ENCODE data around the gene SCTR. TPM values are rescaled to one million over a fixed set of nuclear protein-coding genes. Genes with fewer than 3 reads are reported as not detected.

SCTR gene
- total and polyA plus RNA-seq, 11 donors: 0.28 to 2.2 (median 0.44) TPM; not detected in 2

GRCh38 chr2:119476301-119477112, 47.8 kb downstream of the SCTR start:
- intact Hi-C loops (cut with DNase I): loop anchor here (1.0 to 10.0 kb wide), 14 partner anchors 68 to 594 kb away; no protein-coding TSS in a partner anchor
- DNase-seq: peak in 4 of 5 donors; percentile 45 to 65 (median 60)
- H3K9me3 ChIP-seq: no peaks in the 10 kb centered on the region
- no peak for TF ChIP-seq POLR2A (IDR thresholded peaks at IDR 0.05)
- peak; percentile 85 to 99 (median 96) for TF ChIP-seq CTCF (IDR thresholded peaks at IDR 0.05)
- 26 to 34% (median 30%) methylated on average over 18 to 20 of the region's 20 CpGs for WGBS, 4 donors
- H3K4me1 ChIP-seq: peaks cover 0 to 41% (median 14%) of the 10 kb centered on the region in 12 donors
- H3K36me3 ChIP-seq: no peaks in the 10 kb centered on the region
- H3K4me3 ChIP-seq: no peak overlapping the region
- ATAC-seq: peak; percentile 40 to 78 (median 69)
- no peaks in the 10 kb centered on the region for H3K27me3 ChIP-seq
- H3K27ac ChIP-seq: peak overlapping the region in 3 of 12 donors; percentile 48 to 67 (median 51)

DNA sequence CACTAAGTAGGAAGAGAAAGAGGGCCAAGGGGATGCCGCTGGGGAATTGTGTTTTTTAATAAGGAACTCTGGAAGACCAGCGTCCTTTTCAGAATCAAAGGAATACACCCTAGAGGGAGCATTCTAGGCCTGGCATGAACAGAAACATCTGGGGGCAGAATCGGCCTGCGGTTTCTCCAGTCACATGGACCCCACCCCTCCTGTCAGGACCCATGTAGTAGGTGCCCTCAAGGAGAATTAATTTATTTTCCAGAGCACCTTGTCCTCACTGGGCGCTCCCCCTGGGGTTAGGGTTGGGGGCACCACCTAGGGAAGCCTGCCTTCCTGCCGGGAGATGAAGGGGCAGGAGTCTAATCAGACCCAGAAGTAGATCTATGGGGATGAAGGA, 48.4 kb downstream of the SCTR start:
- Histone ChIP-seq H3K9me3 (no peaks in the 10 kb centered on the region), H3K27ac (peak overlapping the region in 6 of 12 donors; percentile 2 to 77 (median 50)), H3K4me1 (peaks cover 0 to 35% (median 11%) of the 10 kb centered on the region in 12 donors), H3K36me3 (no peaks in the 10 kb centered on the region), H3K27me3 (no peaks in the 10 kb centered on the region), H3K4me3 (no peak overlapping the region)
- intact Hi-C loops (cut with DNase I): loop anchor here (1.0 to 10.0 kb wide), 14 partner anchors 67 to 594 kb away; no protein-coding TSS in a partner anchor
- WGBS, 4 donors: 55 to 74% (median 65%) methylated on average over 5 to 6 of the region's 6 CpGs
- ATAC-seq: peak in 2 of 4 donors; percentile 2 to 3
- peak in 1 of 5 donors; percentile 20 for DNase-seq
- no peak for TF ChIP-seq CTCF (IDR thresholded peaks at IDR 0.05)
- TF ChIP-seq POLR2A (IDR thresholded peaks at IDR 0.05): no peak

DNA sequence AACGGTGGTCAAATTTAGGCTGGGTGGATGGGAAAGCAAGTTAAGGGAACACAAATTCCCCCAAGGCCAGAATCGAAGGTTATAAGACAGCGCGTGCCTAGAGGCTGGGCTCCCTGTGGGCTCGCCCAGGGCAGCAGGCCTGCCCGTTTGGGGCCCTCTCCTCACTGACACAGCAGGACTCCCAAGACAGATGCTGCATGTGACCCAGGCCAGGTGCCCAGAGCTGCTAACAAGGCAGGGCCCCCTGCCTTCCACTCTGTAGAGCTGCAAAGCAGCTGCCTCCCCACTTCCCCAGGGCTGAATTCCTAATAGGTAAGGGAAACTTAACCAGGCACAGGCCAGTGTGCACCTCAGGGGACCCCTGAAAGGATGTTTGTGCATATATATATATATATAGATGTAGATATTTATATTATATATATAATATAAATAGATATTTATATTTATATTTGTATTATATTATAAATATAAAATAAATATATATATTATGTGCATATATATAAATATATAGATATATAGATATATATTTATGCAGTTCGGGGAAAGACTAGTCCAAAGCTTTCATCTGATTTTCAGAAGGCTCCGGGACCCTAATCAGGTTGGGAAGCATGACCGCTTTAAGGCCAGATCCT, 48.9 kb downstream of the SCTR start:
- Histone ChIP-seq H3K27ac (peak overlapping the region in 9 of 12 donors; percentile 43 to 77 (median 67)), H3K9me3 (no peaks in the 10 kb centered on the region), H3K4me3 (no peak overlapping the region), H3K4me1 (peaks cover 0 to 30% (median 7%) of the 10 kb centered on the region in 12 donors), H3K36me3 (no peaks in the 10 kb centered on the region), H3K27me3 (no peaks in the 10 kb centered on the region)
- WGBS, 4 donors: 50 to 66% (median 54%) methylated on average over 9 of the region's 9 CpGs
- ATAC-seq (peak; percentile 42 to 84 (median 62)), DNase-seq (peak in 3 of 5 donors; percentile 42 to 84 (median 57))
- intact Hi-C loops (cut with DNase I): loop anchor here (5.0 to 10.0 kb wide), 9 partner anchors 161 to 593 kb away; no protein-coding TSS in a partner anchor
- TF ChIP-seq POLR2A (IDR thresholded peaks at IDR 0.05) (no peak), CTCF (IDR thresholded peaks at IDR 0.05) (peak in 5 of 12 donors; percentile 9 to 41 (median 36))

Measured in heart left ventricle (tissue), 16 donors.